Kidney (tissue), 14 donors: ENCODE data around the gene RFX8. TPM values are rescaled to one million over a fixed set of nuclear protein-coding genes. Genes with fewer than 3 reads are reported as not detected.
A peak's percentile ranks its signal among the peaks of the same experiment; 100 is the strongest.

ENCODE experiments used
- DNase-seq, 5 donors: peaks; one replicate each; pipeline ENCODE4 v3.0.0-alpha.2; 2013 to 2020
- FAIRE-seq: peaks from 2 replicates; lab custom pipeline; 2012; peaks lifted over from hg19 to GRCh38; lab: Jason Lieb, UNC
- H3K27ac ChIP-seq, 2 donors: one replicate each; pipeline ENCODE4 v1.7.0; 2013; ENCODE audit warnings: low read depth in 2 of 2, low read length in 2 of 2, inconsistent platforms in 1 of 2
- H3K27me3 ChIP-seq: one replicate; pipeline ENCODE4 v1.7.1; 2013; ENCODE audit warnings: low read length, inconsistent platforms; ENCODE audit not compliant: control insufficient read depth, insufficient read depth
- H3K36me3 ChIP-seq, 3 donors: one replicate each; pipeline versions ENCODE4 v1.7.0 to v1.7.1; 2013; ENCODE audit warnings: low read length in 3 of 3, control low read depth in 1 of 3, inconsistent platforms in 1 of 3; ENCODE audit not compliant: insufficient read depth in 3 of 3, control insufficient read depth in 2 of 3
- H3K4me1 ChIP-seq, 3 donors: one replicate each; pipeline versions ENCODE4 v1.7.0 to v1.7.1; 2013; ENCODE audit warnings: low read length in 3 of 3, inconsistent platforms in 1 of 3, low read depth in 1 of 3; ENCODE audit not compliant: control insufficient read depth in 2 of 3, insufficient read depth in 2 of 3
- H3K4me3 ChIP-seq, 3 donors: one replicate each; pipeline versions ENCODE4 v1.7.0 to v1.8.1; 2013; ENCODE audit warnings: low read length in 3 of 3, control low read depth in 1 of 3, inconsistent platforms in 1 of 3
- H3K9ac ChIP-seq, 3 donors: one replicate each; pipeline versions ENCODE4 v1.7.0 to v1.7.1; 2013; ENCODE audit warnings: low read length in 3 of 3, control low read depth in 1 of 3, inconsistent platforms in 1 of 3
- H3K9me3 ChIP-seq, 3 donors: one replicate each; pipeline versions ENCODE4 v1.7.0 to v1.7.1; 2013; ENCODE audit warnings: low read length in 3 of 3, control low read depth in 1 of 3, inconsistent platforms in 1 of 3; ENCODE audit not compliant: control insufficient read depth in 2 of 3, insufficient read depth in 1 of 3
- CTCF ChIP-seq: IDR thresholded peaks from 3 replicates; pipeline ENCODE4 v1.5.1; 2012; ENCODE audit warnings: mild to moderate bottlenecking, moderate library complexity, borderline replicate concordance; ENCODE audit not compliant: insufficient read depth; ENCODE audit errors: extremely low read depth
- intact Hi-C: fragments of 100-400 bp; cut with DNase I; formaldehyde crosslinking; loops from one replicate; pipeline ENCODE4 v1.11.1; 2022
- polyA plus RNA-seq: library from polyadenylated mRNA; stranded (reverse); fragments of 350-450 nt; fragmentation: Illumina TruSeq; extraction: RNeasy Lipid Tissue Mini Kit (QIAGEN cat#74804); gene quantifications from one replicate; pipeline ENCODE4 v1.2.3, GENCODE V29; 2014; ENCODE audit warnings: low read depth, low replicate concordance; ENCODE audit not compliant: insufficient read depth
- total RNA-seq: library from RNA; stranded (reverse); fragmentation: NEBNext Ultra II Directional; extraction: Animal tissue kit (Norgen Biotek cat#: 25700); gene quantifications from one replicate; pipeline ENCODE4 v1.2.1, GENCODE V29; 2021
- donor health status: control.
- donor health status: control.
- donor health status: control.
- donor health status: control.
- donor health status: control.
- donor health status: DM: yes; HTN: yes; CAD: no.
- donor health status: Normal renal cell carcinoma (clear cell type).

The RFX8 gene
- total and polyA plus RNA-seq, 2 donors from 2014 or later: 0.28 TPM; not detected in 1

- Histone ChIP-seq H3K27ac (peak overlapping the region in 1 of 2 donors; percentile 49), H3K4me1 (no peaks in the 10 kb centered on the region), H3K4me3 (peak overlapping the region; percentile 39 to 50 (median 50)), H3K36me3 (no peaks in the 10 kb centered on the region), H3K9me3 (no peaks in the 10 kb centered on the region), H3K27me3 (peaks cover 2% of the 10 kb centered on the region), H3K9ac (peak overlapping the region in 1 of 3 donors; percentile 2)
- intact Hi-C loops: no loop called here
- FAIRE-seq (no peak), DNase-seq (peak; percentile 54 to 80 (median 63))
- TF ChIP-seq CTCF: no peak
These were observed 806 bp downstream of the RFX8 start for GRCh38 chr2:101473911-101474701.

GRCh38 chr2:101473591-101473910, 1.4 kb downstream of the RFX8 start:
- H3K9ac ChIP-seq: peak overlapping the region in 1 of 3 donors; percentile 2
- TF ChIP-seq CTCF: no peak
- FAIRE-seq: no peak

GRCh38 chr2:101469863-101470262, 5.0 kb downstream of the RFX8 start:
- DNase-seq (no peak), FAIRE-seq (no peak)
- Histone ChIP-seq H3K4me3 (no peak overlapping the region), H3K4me1 (no peaks in the 10 kb centered on the region), H3K36me3 (no peaks in the 10 kb centered on the region), H3K9ac (no peak overlapping the region), H3K27ac (no peak overlapping the region), H3K9me3 (no peaks in the 10 kb centered on the region), H3K27me3 (peaks cover under 1% of the 10 kb centered on the region)
- TF ChIP-seq CTCF: no peak
- intact Hi-C loops: no loop called here

More at GRCh38 chr2:101473591-101473910, 1.4 kb downstream of the RFX8 start:
- no peak for DNase-seq
- H3K27me3 ChIP-seq: peaks cover 2% of the 10 kb centered on the region
- intact Hi-C loops: no loop called here
- H3K36me3 ChIP-seq: no peaks in the 10 kb centered on the region
- no peaks in the 10 kb centered on the region for H3K9me3 ChIP-seq
- no peaks in the 10 kb centered on the region for H3K4me1 ChIP-seq
- H3K4me3 ChIP-seq: peak overlapping the region; percentile 16 to 50 (median 39)
- peak overlapping the region in 1 of 2 donors; percentile 49 for H3K27ac ChIP-seq
